K562 (cell line): Measurements from ENCODE around the gene HSPA4. TPM values are rescaled to one million over a fixed set of nuclear protein-coding genes. Genes with fewer than 3 reads are reported as not detected.

Source experiments
- ATF6 ChIP-seq: sonication (generic); formaldehyde crosslinking; IDR thresholded peaks from 2 replicates; pipeline ENCODE4 v1.4.0; 2020; ENCODE audit warnings: mild to moderate bottlenecking, missing genetic modification reagents
- BACH1 ChIP-seq: fragments of 200-800 bp; sonication (Bioruptor generic); IDR thresholded peaks from 2 replicates; pipeline ENCODE4 v1.6.1; 2016; ENCODE audit warnings: missing genetic modification characterization, missing compliant biosample characterization
- BRD4 ChIP-seq: fragments of 200-600 bp; sonication (generic); IDR thresholded peaks from 2 replicates; pipeline ENCODE4 v1.6.1; 2017; ENCODE audit warnings: inconsistent platforms
- CHAMP1 ChIP-seq: fragments of 450-650 bp; IDR thresholded peaks from 2 replicates; pipeline ENCODE4 v1.6.1; 2016; ENCODE audit warnings: mild to moderate bottlenecking
- CREBBP ChIP-seq: IDR thresholded peaks from one replicate; pipeline ENCODE4 v1.6.1; 2012; ENCODE audit warnings: low read depth, mild to moderate bottlenecking, control low read depth, inconsistent platforms, low read length
- CREM ChIP-seq: IDR thresholded peaks from 2 replicates; pipeline ENCODE4 v1.6.1; 2014; ENCODE audit warnings: antibody characterized with exemption, low read depth
- DPF2 ChIP-seq: fragments of 450-650 bp; IDR thresholded peaks from 2 replicates; pipeline ENCODE4 v1.6.1; 2016
- ELF2 ChIP-seq: fragments of 250-450 bp; sonication (Bioruptor Pico); IDR thresholded peaks from 2 replicates; pipeline ENCODE4 v1.5.0; 2021; ENCODE audit warnings: mild to moderate bottlenecking
- GABPB1 ChIP-seq: sonication (generic); formaldehyde crosslinking; IDR thresholded peaks from 2 replicates; pipeline ENCODE4 v1.8.0; 2022; ENCODE audit warnings: mild to moderate bottlenecking, missing genetic modification reagents
- GATAD2A ChIP-seq: fragments of 450-650 bp; IDR thresholded peaks from 2 replicates; pipeline ENCODE4 v1.6.1; 2017
- HDAC8 ChIP-seq: fragments of 450-650 bp; IDR thresholded peaks from 2 replicates; pipeline ENCODE4 v1.6.1; 2016; ENCODE audit warnings: mild to moderate bottlenecking, missing genetic modification characterization, moderate library complexity, missing compliant biosample characterization
- HIVEP1 ChIP-seq: fragments of 250-450 bp; sonication (Bioruptor Pico); IDR thresholded peaks from 2 replicates; pipeline ENCODE4 v1.4.0; 2020; ENCODE audit warnings: mild to moderate bottlenecking
- IRF1 ChIP-seq: sonication (generic); formaldehyde crosslinking; IDR thresholded peaks from 2 replicates; pipeline ENCODE4 v1.8.0; 2022; ENCODE audit warnings: missing genetic modification reagents, mild to moderate bottlenecking, borderline replicate concordance
- MEF2A ChIP-seq: IDR thresholded peaks from 2 replicates; pipeline ENCODE4 v1.6.1; 2011; ENCODE audit warnings: low read depth, mild to moderate bottlenecking, low read length, moderate library complexity; ENCODE audit not compliant: control insufficient read depth
- NCOA2 ChIP-seq, 2 experiments: fragments of 450-650 bp; IDR thresholded peaks; 2 replicates each; pipeline ENCODE4 v1.6.1; 2018; ENCODE audit warnings: mild to moderate bottlenecking in 2 of 2, moderate library complexity in 1 of 2; ENCODE audit not compliant: partially characterized antibody in 2 of 2
- NR3C1 ChIP-seq: sonication (generic); formaldehyde crosslinking; IDR thresholded peaks from 2 replicates; pipeline ENCODE4 v1.8.1; 2022; ENCODE audit warnings: missing genetic modification reagents
- POLR2H ChIP-seq: IDR thresholded peaks from 2 replicates; pipeline ENCODE4 v1.6.1; 2016; ENCODE audit warnings: missing genetic modification characterization, low read depth, mild to moderate bottlenecking, control low read depth, missing compliant biosample characterization, moderate library complexity
- POLR3A ChIP-seq: IDR thresholded peaks from 2 replicates; pipeline ENCODE4 v1.6.1; 2011; ENCODE audit warnings: borderline replicate concordance, mild to moderate bottlenecking, moderate library complexity; ENCODE audit not compliant: insufficient read length, insufficient read depth; ENCODE audit errors: extremely low read depth
- RNF2 ChIP-seq: sonication (generic); IDR thresholded peaks from 2 replicates; pipeline ENCODE4 v1.6.1; 2016
- SPI1 ChIP-seq: IDR thresholded peaks from 2 replicates; pipeline ENCODE4 v1.6.1; 2011; ENCODE audit warnings: low read depth, low read length, control low read depth, borderline replicate concordance
- SRSF7 ChIP-seq: fragments of 200-400 bp; formaldehyde crosslinking; optimal IDR thresholded peaks from 2 replicates; pipeline ENCODE3; 2017; ENCODE audit warnings: mild to moderate bottlenecking, low read depth, low read length
- TEAD4 ChIP-seq, 2 experiments: sonication (generic) in 1 of 2; formaldehyde crosslinking in 1 of 2; IDR thresholded peaks; 2 replicates each; pipeline versions ENCODE4 v1.6.1 to v1.8.0; 2012 to 2022; ENCODE audit warnings: borderline replicate concordance in 1 of 2, inconsistent platforms in 1 of 2, low read length in 1 of 2, mild to moderate bottlenecking in 1 of 2, missing genetic modification reagents in 1 of 2
- THRAP3 ChIP-seq: fragments of 450-650 bp; IDR thresholded peaks from 2 replicates; pipeline ENCODE4 v1.6.1; 2016; ENCODE audit warnings: mild to moderate bottlenecking, inconsistent platforms, borderline replicate concordance
- ZNF12 ChIP-seq: sonication (generic); formaldehyde crosslinking; IDR thresholded peaks from 2 replicates; pipeline ENCODE4 v1.4.0; 2020; ENCODE audit warnings: mild to moderate bottlenecking, missing genetic modification reagents
- ZNF133 ChIP-seq: fragments of 250-450 bp; sonication (Bioruptor Pico); IDR thresholded peaks from 2 replicates; pipeline ENCODE4 v1.4.0; 2020; ENCODE audit warnings: mild to moderate bottlenecking
- ZNF165 ChIP-seq: fragments of 250-450 bp; sonication (Bioruptor Pico); IDR thresholded peaks from 2 replicates; pipeline ENCODE4 v1.4.0; 2020; ENCODE audit warnings: borderline replicate concordance
- ZNF184 ChIP-seq: sonication (generic); formaldehyde crosslinking; IDR thresholded peaks from 2 replicates; pipeline ENCODE4 v1.5.0; 2020; ENCODE audit warnings: missing genetic modification reagents
- ZNF24 ChIP-seq: fragments of 450-650 bp; IDR thresholded peaks from 2 replicates; pipeline ENCODE4 v1.6.1; 2016
- ZNF586 ChIP-seq: fragments of 450-650 bp; formaldehyde crosslinking; conservative IDR thresholded peaks from 2 replicates; pipeline ENCODE4 v1.4.0; 2020; ENCODE audit warnings: mild to moderate bottlenecking, moderate library complexity
- polyA plus RNA-seq, 8 experiments: library from polyadenylated mRNA; depleted of rRNA in 4 of 8; stranded (reverse) in 5 of 8; unstranded in 3 of 8; fragments of >200 nt; fragmentation: Nextera tagmentation in 2 of 8; fragmentation: Illumina TruSeq in 1 of 8; extraction: Ambion mirVana in 2 of 8; extraction: Trizol in 1 of 8; gene quantifications; 2 replicates each; pipeline versions ENCODE4 v1.2.1 to v1.2.3, GENCODE V29; 2011 to 2014; ENCODE audit warnings: inconsistent platforms in 1 of 8, missing spikeins in 1 of 8
- total RNA-seq, 7 experiments: library from RNA; depleted of rRNA in 6 of 7; stranded (reverse); fragments of >200 nt in 6 of 7; fragmentation: Illumina TruSeq in 2 of 7; extraction: Trizol in 2 of 7; gene quantifications; 2 replicates each; pipeline versions ENCODE4 v1.2.1 to v1.2.3, GENCODE V29; 2011 to 2021; ENCODE audit warnings: low replicate concordance in 1 of 7

The HSPA4 gene
- total and polyA plus RNA-seq, 9 of the 15 experiments (the other 6 are each of a cell fraction or from before 2014, with no cell fraction given) = 90.3 to 286 (median 148) TPM

GRCh38 chr5:133049726-133050048, 2.1 kb upstream of the HSPA4 start (continued):
- TF ChIP-seq ATF6 (CRISPR knock-in tag) (no peak), CREM (peak; percentile 50), ELF2 (no peak), POLR3A (no peak), POLR2H (tag) (no peak), DPF2 (peak; percentile 81), BACH1 (tag) (no peak), NCOA2 (IDR thresholded peaks at IDR 0.05; ENCODE audit: partially characterized antibody in 2 of 2) (no peak), BRD4 (no peak), ZNF12 (no peak), CHAMP1 (no peak), GATAD2A (no peak), SRSF7 (no peak), ZNF165 (CRISPR knock-in tag) (no peak), ZNF24 (no peak), TEAD4 (IDR thresholded peaks at IDR 0.05; ENCODE audit: low read length) (peak; percentile 53; the same call in 1 of the 2 replicates), TEAD4 (CRISPR knock-in tag; IDR thresholded peaks at IDR 0.05; ENCODE audit: borderline replicate concordance) (no peak), MEF2A (no peak), ZNF586 (no peak), HDAC8 (tag) (no peak), HIVEP1 (CRISPR knock-in tag) (no peak), RNF2 (no peak; the same call in 1 of the 2 replicates), CREBBP (no peak), ZNF133 (no peak), GABPB1 (CRISPR knock-in tag) (no peak), IRF1 (no peak), THRAP3 (no peak), ZNF184 (CRISPR knock-in tag) (no peak), SPI1 (no peak), NR3C1 (CRISPR knock-in tag) (no peak)
